ENCODE measurements around the gene CNTN6. TPM values are rescaled to one million over a fixed set of nuclear protein-coding genes. Genes with fewer than 3 reads are reported as not detected.

CNTN6 gene
- total RNA-seq, 2 donors from 2014 or later: not detected

DNA sequence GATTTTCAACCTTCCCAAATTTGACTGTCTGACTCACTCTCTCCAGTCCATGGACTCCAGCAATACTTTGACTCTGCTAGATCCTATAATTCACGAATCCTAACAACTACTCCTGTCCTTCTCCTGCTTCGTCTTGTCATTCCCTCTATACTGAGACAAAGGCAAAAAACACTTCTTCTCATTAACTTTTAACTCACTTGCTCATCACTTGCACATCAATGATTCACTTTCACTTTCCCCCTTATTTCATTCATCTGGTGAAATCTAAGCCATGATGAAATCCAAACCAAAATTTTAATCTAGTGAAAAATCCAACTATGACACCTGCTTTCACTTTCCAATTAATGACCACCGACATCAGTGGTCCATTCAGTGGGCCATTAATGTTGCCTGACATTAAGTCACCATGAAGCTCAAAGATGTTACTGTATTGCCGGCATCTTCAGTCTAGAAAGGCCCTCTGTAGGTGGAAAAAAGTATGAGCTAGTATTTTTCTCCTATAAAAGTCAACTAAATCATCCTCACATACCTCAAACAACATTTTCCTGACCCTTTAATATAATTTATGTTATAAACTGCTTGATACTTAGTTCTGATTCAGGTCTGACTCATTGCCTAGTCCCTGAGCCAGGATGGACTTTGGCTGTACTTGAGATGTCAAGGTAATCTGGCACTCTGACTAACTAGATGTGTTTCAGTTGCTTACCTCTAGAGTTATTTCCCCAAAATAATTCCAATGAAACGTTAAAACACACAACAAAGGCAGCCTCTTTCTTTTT is 158.6 kb downstream of the CNTN6 start:
- Histone ChIP-seq H3K36me3 (no peaks in the 10 kb centered on the region), H3K27ac (no peak overlapping the region), H3K27me3 (replicated peaks; ENCODE audit: insufficient read depth) (no peaks in the 10 kb centered on the region), H3K9me3 (no peaks in the 10 kb centered on the region), H3K4me3 (no peak overlapping the region), H3K4me1 (ENCODE audit: control insufficient read depth in 1 of 2, low read depth in 2 of 2) (no peaks in the 10 kb centered on the region)
- no peak for DNase-seq (ENCODE audit: low spot score)
- ATAC-seq (ENCODE audit: insufficient number of reproducible peaks, low FRiP score, low read depth): no peak
- TF ChIP-seq, protein P1, sequence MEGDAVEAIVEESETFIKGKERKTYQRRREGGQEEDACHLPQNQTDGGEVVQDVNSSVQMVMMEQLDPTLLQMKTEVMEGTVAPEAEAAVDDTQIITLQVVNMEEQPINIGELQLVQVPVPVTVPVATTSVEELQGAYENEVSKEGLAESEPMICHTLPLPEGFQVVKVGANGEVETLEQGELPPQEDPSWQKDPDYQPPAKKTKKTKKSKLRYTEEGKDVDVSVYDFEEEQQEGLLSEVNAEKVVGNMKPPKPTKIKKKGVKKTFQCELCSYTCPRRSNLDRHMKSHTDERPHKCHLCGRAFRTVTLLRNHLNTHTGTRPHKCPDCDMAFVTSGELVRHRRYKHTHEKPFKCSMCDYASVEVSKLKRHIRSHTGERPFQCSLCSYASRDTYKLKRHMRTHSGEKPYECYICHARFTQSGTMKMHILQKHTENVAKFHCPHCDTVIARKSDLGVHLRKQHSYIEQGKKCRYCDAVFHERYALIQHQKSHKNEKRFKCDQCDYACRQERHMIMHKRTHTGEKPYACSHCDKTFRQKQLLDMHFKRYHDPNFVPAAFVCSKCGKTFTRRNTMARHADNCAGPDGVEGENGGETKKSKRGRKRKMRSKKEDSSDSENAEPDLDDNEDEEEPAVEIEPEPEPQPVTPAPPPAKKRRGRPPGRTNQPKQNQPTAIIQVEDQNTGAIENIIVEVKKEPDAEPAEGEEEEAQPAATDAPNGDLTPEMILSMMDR (IDR thresholded peaks at IDR 0.05): no peak

DNA sequence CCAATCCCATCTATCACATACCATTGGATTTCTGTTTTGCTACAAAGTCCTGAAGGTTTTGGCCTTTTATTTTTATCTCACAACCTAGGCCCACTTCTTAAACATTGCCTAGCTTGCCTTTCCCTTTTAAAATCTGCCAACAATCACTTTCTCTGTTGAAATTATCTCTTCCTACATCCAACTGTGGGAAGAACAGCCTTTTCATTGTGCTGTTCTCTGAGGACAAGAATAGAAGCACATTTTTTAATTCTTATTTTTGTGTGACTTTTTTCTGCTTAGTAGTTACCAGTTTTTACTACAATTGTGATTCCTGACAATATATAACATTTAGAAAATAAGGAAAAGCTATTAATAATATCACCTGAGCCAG is 159.2 kb downstream of the CNTN6 start:
- Histone ChIP-seq H3K36me3 (no peaks in the 10 kb centered on the region), H3K27ac (no peak overlapping the region), H3K27me3 (replicated peaks; ENCODE audit: insufficient read depth) (no peaks in the 10 kb centered on the region), H3K4me1 (ENCODE audit: control insufficient read depth in 1 of 2, low read depth in 2 of 2) (no peaks in the 10 kb centered on the region), H3K9me3 (no peaks in the 10 kb centered on the region), H3K4me3 (no peak overlapping the region)
- DNase-seq (ENCODE audit: low spot score) (no peak), ATAC-seq (ENCODE audit: insufficient number of reproducible peaks, low FRiP score, low read depth) (no peak)
- TF ChIP-seq, protein P1 (IDR thresholded peaks at IDR 0.05): no peak

DNA sequence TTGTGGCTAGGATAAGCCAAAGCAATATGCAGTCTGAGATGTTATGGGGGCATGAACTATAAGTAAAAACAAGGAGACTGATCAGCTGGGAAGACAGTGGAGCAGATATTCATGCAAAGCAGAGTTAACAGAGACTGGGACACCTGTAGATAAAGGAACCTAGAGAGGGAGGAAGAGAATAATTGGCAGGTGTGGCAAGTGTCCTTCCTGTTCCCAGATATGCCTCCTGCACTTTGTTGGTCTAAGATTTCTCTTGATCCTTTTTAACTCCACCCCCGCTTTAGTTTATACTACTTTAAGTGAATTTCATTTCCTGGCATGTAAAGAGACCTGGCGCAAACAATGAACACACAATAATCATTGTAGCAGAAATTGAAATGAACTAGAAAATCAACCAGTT is 169.4 kb downstream of the CNTN6 start:
- Histone ChIP-seq H3K4me1 (ENCODE audit: control insufficient read depth in 1 of 2, low read depth in 2 of 2) (no peaks in the 10 kb centered on the region), H3K9me3 (no peaks in the 10 kb centered on the region), H3K4me3 (no peak overlapping the region), H3K27ac (no peak overlapping the region), H3K36me3 (no peaks in the 10 kb centered on the region), H3K27me3 (replicated peaks; ENCODE audit: insufficient read depth) (no peaks in the 10 kb centered on the region)
- DNase-seq (ENCODE audit: low spot score) (no peak), ATAC-seq (ENCODE audit: insufficient number of reproducible peaks, low FRiP score, low read depth) (no peak)
- TF ChIP-seq, protein P1 (IDR thresholded peaks at IDR 0.05): no peak

DNA sequence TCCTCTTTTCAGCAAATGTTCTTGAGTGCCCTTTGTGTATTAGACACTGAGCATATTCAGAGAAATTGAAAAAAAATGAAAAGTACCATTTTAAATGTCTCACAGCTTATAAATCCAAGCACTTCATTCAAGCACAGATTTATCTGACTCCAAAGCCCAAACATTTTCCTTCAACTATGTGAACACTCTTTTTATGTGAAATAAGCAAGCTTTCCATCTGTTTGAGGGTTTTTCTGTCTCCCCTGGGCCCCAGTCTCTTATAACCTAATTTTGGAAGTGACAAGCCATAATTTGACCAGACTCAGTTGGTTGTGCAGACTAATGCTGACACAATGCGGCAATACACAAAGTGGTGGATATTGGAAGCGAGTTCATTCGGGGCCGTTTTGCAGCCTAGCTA is 170.3 kb downstream of the CNTN6 start:
- Histone ChIP-seq H3K9me3 (no peaks in the 10 kb centered on the region), H3K36me3 (no peaks in the 10 kb centered on the region), H3K4me3 (no peak overlapping the region), H3K27ac (no peak overlapping the region), H3K4me1 (ENCODE audit: control insufficient read depth in 1 of 2, low read depth in 2 of 2) (no peaks in the 10 kb centered on the region), H3K27me3 (replicated peaks; ENCODE audit: insufficient read depth) (no peaks in the 10 kb centered on the region)
- DNase-seq (ENCODE audit: low spot score): no peak
- no peak for ATAC-seq (ENCODE audit: insufficient number of reproducible peaks, low FRiP score, low read depth)
- TF ChIP-seq, protein P1 (IDR thresholded peaks at IDR 0.05): no peak

DNA sequence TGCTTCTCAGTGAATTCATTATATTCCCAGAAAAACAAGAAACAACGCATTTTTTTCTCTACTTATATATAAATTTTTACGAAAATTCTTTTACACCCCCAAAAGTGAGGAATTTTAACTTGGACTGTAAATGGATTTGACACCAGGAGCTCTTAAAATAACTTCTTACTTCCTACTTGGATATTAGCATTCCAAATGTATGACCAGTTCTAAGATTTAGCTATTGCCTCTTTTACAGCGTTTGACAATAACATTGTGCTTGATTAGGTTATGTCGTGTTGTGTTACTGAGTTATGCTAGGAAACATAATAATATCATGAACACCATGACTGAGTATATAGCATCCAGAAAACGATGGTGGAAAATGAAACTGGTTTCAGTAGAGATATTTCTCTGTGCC is 177.0 kb downstream of the CNTN6 start:
- Histone ChIP-seq H3K4me3 (no peak overlapping the region), H3K27ac (no peak overlapping the region), H3K27me3 (replicated peaks; ENCODE audit: insufficient read depth) (no peaks in the 10 kb centered on the region), H3K9me3 (no peaks in the 10 kb centered on the region), H3K4me1 (ENCODE audit: control insufficient read depth in 1 of 2, low read depth in 2 of 2) (no peaks in the 10 kb centered on the region), H3K36me3 (no peaks in the 10 kb centered on the region)
- no peak for ATAC-seq (ENCODE audit: insufficient number of reproducible peaks, low FRiP score, low read depth)
- TF ChIP-seq, protein P1 (IDR thresholded peaks at IDR 0.05): no peak
- no peak for DNase-seq (ENCODE audit: low spot score)
